Left ventricle myocardium inferior (tissue), 1 donor: Measurements from ENCODE around the gene CADPS2. TPM values are rescaled to one million over a fixed set of nuclear protein-coding genes. Genes with fewer than 3 reads are reported as not detected.

Experiments
- DNase-seq: peaks from one replicate; pipeline ENCODE4 v3.0.0-alpha.2; 2020
- H3K27ac ChIP-seq: fragments of 200-600 bp; replicated peaks from 2 replicates; pipeline ENCODE4 v1.8.0; 2021
- H3K27me3 ChIP-seq: fragments of 200-600 bp; 2 replicates; pipeline ENCODE4 v1.8.0; 2021; ENCODE audit warnings: low read depth
- H3K36me3 ChIP-seq: fragments of 200-600 bp; 2 replicates; pipeline ENCODE4 v1.8.0; 2021
- H3K4me1 ChIP-seq: fragments of 200-600 bp; 2 replicates; pipeline ENCODE4 v1.8.0; 2021
- H3K4me3 ChIP-seq: fragments of 200-600 bp; 2 replicates; pipeline ENCODE4 v1.8.0; 2021; ENCODE audit warnings: mild to moderate bottlenecking, moderate library complexity
- H3K9me3 ChIP-seq: fragments of 200-600 bp; replicated peaks from 2 replicates; pipeline ENCODE4 v1.8.0; 2021
- CTCF ChIP-seq: fragments of 200-600 bp; IDR thresholded peaks from 2 replicates; pipeline ENCODE4 v1.8.0; 2021; ENCODE audit warnings: antibody characterized with exemption, mild to moderate bottlenecking, borderline replicate concordance
- intact Hi-C: fragments of 100-400 bp; cut with micrococcal nuclease; formaldehyde crosslinking; loops from one replicate; pipeline ENCODE4 v1.11.0; 2022
- total RNA-seq: library from RNA; stranded (reverse); fragmentation: NEBNext Ultra II Directional; extraction: Animal tissue kit (Norgen Biotek cat#: 25700); gene quantifications from one replicate; pipeline ENCODE4 v1.2.1, GENCODE V29; 2021
- donor health status: DM: no; HTN: yes; CAD: no; lungs with severe emphysema.

CADPS2 gene
- total RNA-seq, 1 donor from 2014 or later: 11.9 TPM

DNA sequence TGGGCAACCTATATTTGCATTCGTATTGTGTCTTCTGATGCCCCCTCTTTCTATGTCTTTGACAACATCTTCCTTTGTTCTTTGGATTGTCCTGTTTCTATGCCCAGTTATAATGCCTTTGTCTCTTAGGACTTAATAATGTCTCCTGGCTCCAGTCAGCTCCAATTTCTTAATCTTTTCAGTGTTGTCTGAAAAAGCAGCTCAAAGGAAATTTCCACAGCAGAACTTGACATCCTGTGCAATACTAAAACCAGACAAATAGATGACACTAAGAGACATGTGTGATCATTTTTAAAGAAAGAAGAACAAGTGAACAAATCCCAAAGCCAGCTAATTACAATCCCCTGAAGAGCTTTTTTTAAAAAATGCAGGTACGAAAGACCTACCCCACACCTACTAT, 135.9 kb downstream of the CADPS2 start:
- no peaks in the 10 kb centered on the region for H3K9me3 ChIP-seq
- no peaks in the 10 kb centered on the region for H3K36me3 ChIP-seq
- H3K27ac ChIP-seq: no peak overlapping the region
- no peak for DNase-seq
- no peak for TF ChIP-seq CTCF
- H3K4me1 ChIP-seq: peaks cover 6% of the 10 kb centered on the region
- no peak overlapping the region for H3K4me3 ChIP-seq
- intact Hi-C loops: no loop called here
- H3K27me3 ChIP-seq: no peaks in the 10 kb centered on the region

DNA sequence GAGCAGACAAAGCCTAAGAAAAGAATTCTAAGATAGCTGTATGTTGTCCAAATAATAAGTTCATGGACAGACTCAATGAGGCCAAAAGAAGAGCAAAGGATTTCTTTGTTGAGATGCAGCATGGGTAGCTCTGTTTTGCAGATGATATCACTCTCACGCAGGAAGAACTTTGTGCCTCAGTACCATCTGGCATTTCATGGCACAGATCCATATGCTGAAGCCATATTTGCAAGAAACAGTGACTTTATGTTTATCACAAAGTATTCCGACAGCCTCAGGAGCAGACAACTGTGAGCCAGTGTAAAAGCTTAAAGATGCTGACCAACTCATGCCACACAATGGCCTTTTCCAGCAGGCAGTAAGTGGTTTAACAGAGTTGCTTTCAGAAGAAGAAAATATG, 138.1 kb downstream of the CADPS2 start:
- Histone ChIP-seq H3K27ac (no peak overlapping the region), H3K27me3 (no peaks in the 10 kb centered on the region), H3K4me1 (peaks cover 6% of the 10 kb centered on the region), H3K4me3 (no peak overlapping the region), H3K9me3 (no peaks in the 10 kb centered on the region), H3K36me3 (no peaks in the 10 kb centered on the region)
- DNase-seq: no peak
- no peak for TF ChIP-seq CTCF
- intact Hi-C loops: no loop called here

GRCh38 chr7:122746948-122747347, 139.3 kb downstream of the CADPS2 start:
- Histone ChIP-seq H3K27ac (no peak overlapping the region), H3K9me3 (no peaks in the 10 kb centered on the region), H3K36me3 (no peaks in the 10 kb centered on the region), H3K4me1 (no peaks in the 10 kb centered on the region), H3K4me3 (no peak overlapping the region), H3K27me3 (no peaks in the 10 kb centered on the region)
- no peak for DNase-seq
- TF ChIP-seq CTCF: no peak
- intact Hi-C loops: no loop called here

DNA sequence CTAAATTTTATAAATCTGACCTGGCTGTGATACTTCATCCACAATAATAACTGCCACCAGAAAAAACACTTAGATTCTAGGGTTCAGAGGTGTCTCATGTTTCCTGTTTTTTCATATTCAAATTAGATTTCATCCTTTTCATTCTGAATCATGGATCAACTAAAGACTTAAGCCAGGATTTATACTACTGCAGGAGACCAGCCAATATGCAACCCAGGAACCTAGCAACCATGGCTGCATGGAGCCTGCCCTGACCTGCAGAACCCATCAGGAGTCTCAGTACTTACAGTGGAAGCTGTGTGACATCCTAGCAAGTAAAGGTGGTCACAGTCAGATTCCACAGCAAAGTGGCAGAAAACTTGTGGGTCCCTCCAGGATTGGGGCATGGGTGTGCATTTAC, 143.0 kb downstream of the CADPS2 start:
- no peak for DNase-seq
- H3K4me3 ChIP-seq: no peak overlapping the region
- no peaks in the 10 kb centered on the region for H3K27me3 ChIP-seq
- intact Hi-C loops: no loop called here
- H3K9me3 ChIP-seq: no peaks in the 10 kb centered on the region
- H3K27ac ChIP-seq: no peak overlapping the region
- no peaks in the 10 kb centered on the region for H3K4me1 ChIP-seq
- no peaks in the 10 kb centered on the region for H3K36me3 ChIP-seq
- TF ChIP-seq CTCF: no peak

GRCh38 chr7:122738947-122739346, 147.3 kb downstream of the CADPS2 start:
- H3K4me3 ChIP-seq: no peak overlapping the region
- no peaks in the 10 kb centered on the region for H3K4me1 ChIP-seq
- no peak for DNase-seq
- H3K27me3 ChIP-seq: no peaks in the 10 kb centered on the region
- no peak overlapping the region for H3K27ac ChIP-seq
- no peak for TF ChIP-seq CTCF
- H3K36me3 ChIP-seq: no peaks in the 10 kb centered on the region
- no peaks in the 10 kb centered on the region for H3K9me3 ChIP-seq
- intact Hi-C loops: no loop called here

- Histone ChIP-seq H3K27ac (no peak overlapping the region), H3K9me3 (no peaks in the 10 kb centered on the region), H3K27me3 (no peaks in the 10 kb centered on the region), H3K4me3 (no peak overlapping the region), H3K36me3 (no peaks in the 10 kb centered on the region), H3K4me1 (peaks cover 3% of the 10 kb centered on the region)
- intact Hi-C loops: no loop called here
- no peak for TF ChIP-seq CTCF
- no peak for DNase-seq
Measured at GRCh38 chr7:122736183-122736582, 150.1 kb downstream of the CADPS2 start.
